ENCODE measurements around the gene SMPX. TPM values are rescaled to one million over a fixed set of nuclear protein-coding genes. Genes with fewer than 3 reads are reported as not detected.

Gene SMPX
- total and polyA plus RNA-seq, 2 donors (not counting 1 experiment from before 2014, with no cell fraction given) = not detected

GRCh38 chrX:21735038-21735767 lies 22.7 kb downstream of the SMPX start:
- DNase-seq (ENCODE audit: low read depth in 2 of 2) = peak; percentile 64 to 83
- H3K79me2 ChIP-seq (ENCODE audit: control insufficient read depth, insufficient read depth, low read length) = no peaks in the 10 kb centered on the region
- no peak overlapping the region for H3K27ac ChIP-seq (ENCODE audit: insufficient read depth, low read length)
- no peak for TF ChIP-seq CTCF (conservative IDR thresholded peaks at IDR 0.05 in 1 of 2, IDR thresholded peaks at IDR 0.05 in 1 of 2; ENCODE audit: low read depth in 1 of 2, low read length in 2 of 2)
- TF ChIP-seq EZH2 (IDR thresholded peaks at IDR 0.05; ENCODE audit: low read length, missing control alignments) = no peak
- H3K36me3 ChIP-seq (ENCODE audit: control insufficient read depth, insufficient read depth, low read length) = no peaks in the 10 kb centered on the region
- no peak overlapping the region for H2AFZ ChIP-seq (ENCODE audit: low read length)
- H3K4me1 ChIP-seq (ENCODE audit: control insufficient read depth, extremely low read depth, insufficient read depth, low read length) = no peaks in the 10 kb centered on the region
- H3K4me3 ChIP-seq (replicated peaks in 1 of 4; ENCODE audit: control extremely low read depth in 1 of 4, insufficient read depth in 1 of 4, low read depth in 3 of 4, low read length in 4 of 4) = no peak overlapping the region
- no peaks in the 10 kb centered on the region for H4K20me1 ChIP-seq (ENCODE audit: control insufficient read depth, extremely low read depth, insufficient read depth, low read length)
- H3K27me3 ChIP-seq (ENCODE audit: control insufficient read depth, insufficient read depth, low read length) = no peaks in the 10 kb centered on the region
- H3K9ac ChIP-seq (ENCODE audit: insufficient read depth, low read length) = no peak overlapping the region
- no peak overlapping the region for H3K4me2 ChIP-seq (ENCODE audit: extremely low read depth, insufficient read depth, low read length)
- H3K9me3 ChIP-seq (ENCODE audit: control insufficient read depth, insufficient read depth, low read depth, low read length) = no peaks in the 10 kb centered on the region

- TF ChIP-seq EZH2 (IDR thresholded peaks at IDR 0.05; ENCODE audit: low read length, missing control alignments) (no peak), CTCF (conservative IDR thresholded peaks at IDR 0.05 in 1 of 2, IDR thresholded peaks at IDR 0.05 in 1 of 2; ENCODE audit: low read depth in 1 of 2, low read length in 2 of 2) (no peak)
- H4K20me1 ChIP-seq (ENCODE audit: control insufficient read depth, extremely low read depth, insufficient read depth, low read length) = no peaks in the 10 kb centered on the region
- H3K9ac ChIP-seq (ENCODE audit: insufficient read depth, low read length) = no peak overlapping the region
- no peak overlapping the region for H3K27ac ChIP-seq (ENCODE audit: insufficient read depth, low read length)
- H3K79me2 ChIP-seq (ENCODE audit: control insufficient read depth, insufficient read depth, low read length) = no peaks in the 10 kb centered on the region
- no peak for DNase-seq (ENCODE audit: low read depth in 2 of 2)
- H3K36me3 ChIP-seq (ENCODE audit: control insufficient read depth, insufficient read depth, low read length) = no peaks in the 10 kb centered on the region
- no peak overlapping the region for H2AFZ ChIP-seq (ENCODE audit: low read length)
- no peaks in the 10 kb centered on the region for H3K27me3 ChIP-seq (ENCODE audit: control insufficient read depth, insufficient read depth, low read length)
- no peaks in the 10 kb centered on the region for H3K9me3 ChIP-seq (ENCODE audit: control insufficient read depth, insufficient read depth, low read depth, low read length)
- H3K4me1 ChIP-seq (ENCODE audit: control insufficient read depth, extremely low read depth, insufficient read depth, low read length) = no peaks in the 10 kb centered on the region
- no peak overlapping the region for H3K4me2 ChIP-seq (ENCODE audit: extremely low read depth, insufficient read depth, low read length)
- H3K4me3 ChIP-seq (replicated peaks in 1 of 4; ENCODE audit: control extremely low read depth in 1 of 4, insufficient read depth in 1 of 4, low read depth in 3 of 4, low read length in 4 of 4) = no peak overlapping the region
Measured at GRCh38 chrX:21734175-21734574, 23.7 kb downstream of the SMPX start.

GRCh38 chrX:21733705-21734104 lies 24.2 kb downstream of the SMPX start:
- H3K4me2 ChIP-seq (ENCODE audit: extremely low read depth, insufficient read depth, low read length) = no peak overlapping the region
- no peaks in the 10 kb centered on the region for H3K79me2 ChIP-seq (ENCODE audit: control insufficient read depth, insufficient read depth, low read length)
- no peaks in the 10 kb centered on the region for H4K20me1 ChIP-seq (ENCODE audit: control insufficient read depth, extremely low read depth, insufficient read depth, low read length)
- TF ChIP-seq CTCF (conservative IDR thresholded peaks at IDR 0.05 in 1 of 2, IDR thresholded peaks at IDR 0.05 in 1 of 2; ENCODE audit: low read depth in 1 of 2, low read length in 2 of 2) (no peak), EZH2 (IDR thresholded peaks at IDR 0.05; ENCODE audit: low read length, missing control alignments) (no peak)
- no peaks in the 10 kb centered on the region for H3K27me3 ChIP-seq (ENCODE audit: control insufficient read depth, insufficient read depth, low read length)
- H2AFZ ChIP-seq (ENCODE audit: low read length) = no peak overlapping the region
- no peak overlapping the region for H3K27ac ChIP-seq (ENCODE audit: insufficient read depth, low read length)
- DNase-seq (ENCODE audit: low read depth in 2 of 2) = no peak
- H3K4me1 ChIP-seq (ENCODE audit: control insufficient read depth, extremely low read depth, insufficient read depth, low read length) = no peaks in the 10 kb centered on the region
- H3K9ac ChIP-seq (ENCODE audit: insufficient read depth, low read length) = no peak overlapping the region
- no peaks in the 10 kb centered on the region for H3K9me3 ChIP-seq (ENCODE audit: control insufficient read depth, insufficient read depth, low read depth, low read length)
- H3K4me3 ChIP-seq (replicated peaks in 1 of 4; ENCODE audit: control extremely low read depth in 1 of 4, insufficient read depth in 1 of 4, low read depth in 3 of 4, low read length in 4 of 4) = no peak overlapping the region
- H3K36me3 ChIP-seq (ENCODE audit: control insufficient read depth, insufficient read depth, low read length) = no peaks in the 10 kb centered on the region

Measured in fibroblast of lung (primary cell).